Measurements from ENCODE around the gene PRKAR1A.
"Not testable (repeated sequence)": the region's sequence is repeated elsewhere in the genome, so short reads cannot be mapped to it uniquely, and the experiment has no call there.

Gene PRKAR1A

DNA sequence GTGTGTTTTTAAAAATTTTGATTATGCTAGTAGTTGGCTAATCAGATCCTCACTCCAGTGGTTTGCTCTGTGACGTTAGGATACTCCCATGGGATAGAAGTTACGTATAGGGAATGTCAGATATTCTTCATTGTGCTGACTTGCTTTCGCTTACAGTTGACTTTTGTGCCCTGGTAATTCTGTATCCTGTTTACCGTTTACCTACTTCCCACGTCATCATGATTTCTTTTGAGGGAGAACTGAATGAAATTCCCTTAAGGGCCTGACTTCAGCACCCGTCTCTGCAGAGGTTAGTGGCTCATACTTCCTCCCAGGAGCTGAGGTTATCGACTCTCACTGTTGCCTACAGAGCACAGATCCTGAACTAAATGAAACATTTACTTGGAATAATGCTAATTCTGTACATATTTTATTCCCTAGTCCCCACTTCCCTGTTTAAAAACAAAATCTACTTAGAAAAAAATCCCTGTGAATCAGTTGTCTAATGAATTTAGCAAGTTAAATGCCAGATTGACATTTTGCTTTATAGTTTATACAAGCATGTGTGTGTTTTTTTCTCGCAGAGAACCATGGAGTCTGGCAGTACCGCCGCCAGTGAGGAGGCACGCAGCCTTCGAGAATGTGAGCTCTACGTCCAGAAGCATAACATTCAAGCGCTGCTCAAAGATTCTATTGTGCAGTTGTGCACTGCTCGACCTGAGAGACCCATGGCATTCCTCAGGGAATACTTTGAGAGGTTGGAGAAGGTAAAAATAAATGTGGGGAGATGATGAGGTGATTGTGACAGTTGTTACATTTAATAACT is 2.8 kb downstream of the PRKAR1A start:
- ChIA-PET CTCF (interaction anchor here (0.6 kb wide), 2 partner anchors 49 kb away, joined by 3 read pairs; no protein-coding TSS in a partner anchor), POLR2A (no interaction called here)
- no peak for DNase-seq (ENCODE audit: extremely low spot score)
- no peak for TF ChIP-seq NFRKB (IDR thresholded peaks at IDR 0.05)
- TF ChIP-seq SUZ12 (IDR thresholded peaks at IDR 0.05), result no peak
- TF ChIP-seq ELF4 (IDR thresholded peaks at IDR 0.05), result no peak
- no peak for TF ChIP-seq HDGF (IDR thresholded peaks at IDR 0.05; ENCODE audit: borderline replicate concordance)
- no peak for TF ChIP-seq ARNT (IDR thresholded peaks at IDR 0.05)
- no peak for TF ChIP-seq SP1 (IDR thresholded peaks at IDR 0.05)
- no peak for TF ChIP-seq FOXM1 (IDR thresholded peaks at IDR 0.05; ENCODE audit: borderline replicate concordance)

DNA sequence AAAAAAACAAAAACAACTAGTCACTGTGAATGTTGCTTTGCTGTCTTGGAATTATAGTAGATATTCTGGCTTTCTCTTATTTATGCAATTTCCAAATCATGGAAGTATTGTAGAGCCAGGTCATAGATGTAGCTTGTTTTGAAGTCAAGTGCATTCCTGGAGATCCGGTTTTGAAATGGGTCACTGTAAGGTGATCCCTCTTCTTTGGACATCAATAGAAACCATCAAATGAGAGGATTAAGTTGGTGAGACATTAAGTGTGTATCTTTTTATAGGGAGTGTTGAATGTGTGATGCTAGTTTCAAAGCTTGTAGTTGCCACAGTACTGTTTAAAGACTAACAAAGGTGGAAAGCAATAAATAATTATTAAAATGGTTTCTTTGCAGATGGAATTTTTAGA is 4.5 kb downstream of the PRKAR1A start:
- ChIA-PET POLR2A (no interaction called here), CTCF (no interaction called here)
- no peak for DNase-seq (ENCODE audit: extremely low spot score)
- TF ChIP-seq ELF4 (IDR thresholded peaks at IDR 0.05) (no peak), LEF1 (IDR thresholded peaks at IDR 0.05; ENCODE audit: borderline replicate concordance) (no peak), FOXM1 (IDR thresholded peaks at IDR 0.05; ENCODE audit: borderline replicate concordance) (no peak), FOXK2 (IDR thresholded peaks at IDR 0.05) (no peak), SP1 (IDR thresholded peaks at IDR 0.05) (no peak), NFRKB (IDR thresholded peaks at IDR 0.05) (no peak), TARDBP (IDR thresholded peaks at IDR 0.05) (no peak), L3MBTL2 (conservative IDR thresholded peaks at IDR 0.05) (no peak), BHLHE40 (IDR thresholded peaks at IDR 0.05; ENCODE audit: borderline replicate concordance) (no peak)

DNA sequence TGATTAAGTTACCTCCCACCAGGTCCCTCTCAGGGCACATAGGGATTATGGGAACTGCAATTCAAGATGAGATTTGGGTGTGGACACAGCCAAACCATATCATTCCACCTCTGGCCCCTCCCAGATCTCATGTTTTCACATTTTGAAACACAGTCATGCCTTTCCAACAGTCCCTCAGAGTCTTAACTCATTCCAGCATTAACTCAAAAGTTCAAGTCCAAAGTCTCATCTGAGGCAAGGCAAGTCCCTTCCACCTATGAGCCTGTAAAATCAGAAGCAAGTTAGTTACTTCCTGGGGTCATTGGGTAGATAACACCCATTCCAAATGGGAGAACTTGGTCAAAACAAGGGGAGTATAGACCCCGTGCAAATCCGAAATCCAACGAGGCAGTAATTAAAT is 5.4 kb downstream of the PRKAR1A start:
- DNase-seq (ENCODE audit: extremely low spot score); CTCF ChIA-PET; POLR2A ChIA-PET: not testable (repeated sequence)

DNA sequence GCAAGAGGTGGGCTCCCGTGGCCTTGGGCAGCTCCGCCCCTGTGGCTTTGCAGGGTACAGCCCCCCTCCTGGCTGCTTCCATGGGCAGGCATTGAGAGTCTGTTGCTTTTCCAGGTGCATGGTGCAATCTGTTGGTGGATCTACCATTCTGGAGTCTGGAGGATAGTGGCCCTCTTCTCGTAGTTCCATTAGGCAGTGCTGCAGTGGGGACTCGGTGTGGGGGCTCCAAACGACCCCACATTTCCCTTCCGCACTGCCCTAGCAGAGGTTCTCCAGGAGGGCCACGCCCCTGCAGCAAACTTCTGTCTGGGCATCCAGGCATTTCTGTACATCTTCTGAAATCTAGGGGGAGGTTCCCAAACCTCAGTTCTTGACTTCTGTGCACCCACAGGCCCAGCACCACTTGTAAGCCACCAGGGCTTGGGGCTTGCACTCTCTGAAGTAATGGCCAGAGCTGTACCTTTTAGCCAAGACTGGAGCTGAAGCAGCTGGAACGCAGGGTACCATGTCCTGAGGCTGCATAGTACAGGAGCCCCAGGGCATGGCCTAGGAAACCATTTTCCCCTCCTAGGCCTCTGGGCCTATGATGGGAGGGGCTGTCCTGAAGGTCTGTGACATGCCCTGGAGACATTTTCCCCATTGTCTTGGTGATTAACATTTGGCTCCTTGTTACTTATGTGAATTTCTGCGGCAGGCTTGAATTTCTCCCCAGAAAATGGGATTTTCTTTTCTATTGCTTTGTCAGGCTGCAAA is 6.0 kb downstream of the PRKAR1A start:
- no peak for DNase-seq (ENCODE audit: extremely low spot score)
- CTCF ChIA-PET, result no interaction called here
- POLR2A ChIA-PET, result no interaction called here
- TF ChIP-seq FOXM1 (IDR thresholded peaks at IDR 0.05; ENCODE audit: borderline replicate concordance) (no peak), NFRKB (IDR thresholded peaks at IDR 0.05) (no peak), HDGF (IDR thresholded peaks at IDR 0.05; ENCODE audit: borderline replicate concordance) (no peak), L3MBTL2 (conservative IDR thresholded peaks at IDR 0.05) (no peak), BHLHE40 (IDR thresholded peaks at IDR 0.05; ENCODE audit: borderline replicate concordance) (no peak), ELF4 (IDR thresholded peaks at IDR 0.05) (no peak), LEF1 (IDR thresholded peaks at IDR 0.05; ENCODE audit: borderline replicate concordance) (no peak), SP1 (IDR thresholded peaks at IDR 0.05) (no peak), ARNT (IDR thresholded peaks at IDR 0.05) (no peak), ZNF384 (IDR thresholded peaks at IDR 0.05) (no peak)

DNA sequence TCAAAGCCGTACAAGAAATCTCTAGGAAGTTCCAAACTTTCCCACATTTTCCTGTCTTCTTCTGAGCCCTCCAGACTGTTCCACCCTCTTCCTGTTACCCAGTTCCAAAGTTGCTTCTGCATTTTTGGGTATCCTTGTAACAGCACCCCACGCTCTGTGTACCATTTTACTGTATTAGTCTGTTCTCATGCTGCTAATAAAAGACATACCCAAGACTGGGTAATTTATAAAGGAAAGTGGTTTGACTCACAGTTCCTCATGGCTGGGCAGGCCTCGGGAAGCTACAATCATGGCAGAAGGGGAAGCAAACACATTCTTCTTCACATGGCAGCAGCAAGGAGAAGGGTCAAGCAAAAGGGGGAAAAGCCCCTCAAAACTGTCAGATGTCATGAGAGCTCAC is 6.8 kb downstream of the PRKAR1A start:
- CTCF ChIA-PET; POLR2A ChIA-PET; DNase-seq (ENCODE audit: extremely low spot score): not testable (repeated sequence)

DNA sequence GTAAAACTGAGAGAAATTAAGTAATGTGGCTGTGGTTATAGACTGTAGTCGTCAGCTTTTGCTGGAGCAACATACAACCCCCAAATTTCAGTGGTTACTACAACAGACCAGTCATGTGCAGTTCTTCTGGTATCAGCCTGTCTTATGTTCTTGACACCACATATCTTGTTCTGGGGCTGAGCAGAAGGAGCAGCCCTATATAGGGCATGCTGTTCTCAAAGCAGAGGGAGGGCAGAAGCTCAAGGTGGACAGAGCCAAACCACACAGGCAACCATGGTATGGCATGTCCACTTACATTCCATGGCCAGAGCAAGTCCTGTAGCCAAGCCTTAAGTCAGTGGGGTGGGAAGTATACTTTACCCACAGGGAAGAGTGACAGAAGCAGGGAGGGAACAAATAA is 7.7 kb downstream of the PRKAR1A start:
- ChIA-PET CTCF (no interaction called here), POLR2A (no interaction called here)
- TF ChIP-seq ZNF384 (IDR thresholded peaks at IDR 0.05), result no peak
- TF ChIP-seq FOXK2 (IDR thresholded peaks at IDR 0.05), result no peak
- TF ChIP-seq, protein P1, sequence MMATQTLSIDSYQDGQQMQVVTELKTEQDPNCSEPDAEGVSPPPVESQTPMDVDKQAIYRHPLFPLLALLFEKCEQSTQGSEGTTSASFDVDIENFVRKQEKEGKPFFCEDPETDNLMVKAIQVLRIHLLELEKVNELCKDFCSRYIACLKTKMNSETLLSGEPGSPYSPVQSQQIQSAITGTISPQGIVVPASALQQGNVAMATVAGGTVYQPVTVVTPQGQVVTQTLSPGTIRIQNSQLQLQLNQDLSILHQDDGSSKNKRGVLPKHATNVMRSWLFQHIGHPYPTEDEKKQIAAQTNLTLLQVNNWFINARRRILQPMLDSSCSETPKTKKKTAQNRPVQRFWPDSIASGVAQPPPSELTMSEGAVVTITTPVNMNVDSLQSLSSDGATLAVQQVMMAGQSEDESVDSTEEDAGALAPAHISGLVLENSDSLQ (IDR thresholded peaks at IDR 0.05), result no peak
- TF ChIP-seq FOXA1 (IDR thresholded peaks at IDR 0.05), result no peak
- no peak for TF ChIP-seq L3MBTL2 (conservative IDR thresholded peaks at IDR 0.05)
- TF ChIP-seq BHLHE40 (IDR thresholded peaks at IDR 0.05; ENCODE audit: borderline replicate concordance), result no peak
- TF ChIP-seq ELF4 (IDR thresholded peaks at IDR 0.05), result no peak
- DNase-seq (ENCODE audit: extremely low spot score), result no peak

DNA sequence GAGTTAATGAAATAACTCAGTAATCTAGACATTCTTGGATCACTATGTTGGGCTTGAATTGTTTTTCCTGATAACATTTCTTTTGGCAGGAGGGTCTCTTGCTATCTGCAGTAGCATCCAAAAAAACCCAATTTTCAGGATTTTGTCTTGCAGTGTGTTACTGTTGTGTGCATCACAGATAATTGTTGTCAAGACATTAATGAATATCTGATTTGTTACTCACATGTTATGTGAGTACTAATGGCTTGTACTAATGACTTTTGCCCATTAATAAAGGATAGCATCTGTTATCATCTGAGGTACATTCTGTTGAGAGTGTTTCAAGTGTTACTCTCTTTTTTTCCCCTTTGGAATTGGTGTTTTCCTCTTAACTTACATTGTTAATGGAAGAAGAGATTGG is 10.0 kb downstream of the PRKAR1A start:
- no peak for TF ChIP-seq HDGF (IDR thresholded peaks at IDR 0.05; ENCODE audit: borderline replicate concordance)
- TF ChIP-seq CTBP1 (IDR thresholded peaks at IDR 0.05; ENCODE audit: borderline replicate concordance), result no peak
- TF ChIP-seq ARNT (IDR thresholded peaks at IDR 0.05), result no peak
- no peak for TF ChIP-seq TARDBP (IDR thresholded peaks at IDR 0.05)
- no peak for DNase-seq (ENCODE audit: extremely low spot score)
- ChIA-PET CTCF (no interaction called here), POLR2A (no interaction called here)

DNA sequence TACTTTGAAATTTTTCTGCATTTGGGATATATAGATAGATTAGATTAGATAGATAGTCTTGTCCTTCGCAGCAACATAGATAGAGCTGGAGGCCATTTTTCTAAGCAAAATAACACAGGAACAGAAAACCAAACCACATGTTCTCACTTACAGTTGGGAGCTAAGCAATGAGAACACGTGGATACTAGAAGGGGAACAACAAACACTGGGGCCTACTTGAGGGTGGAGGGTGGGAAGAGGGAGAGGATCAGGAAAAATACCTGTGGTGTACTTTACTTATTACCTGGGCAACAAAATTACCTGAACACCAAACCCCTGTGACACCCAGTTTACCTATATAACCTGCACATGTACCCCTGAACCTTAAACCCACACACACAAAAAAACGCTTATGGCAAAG is 14.3 kb downstream of the PRKAR1A start:
- POLR2A ChIA-PET, result no interaction called here
- TF ChIP-seq SP1 (IDR thresholded peaks at IDR 0.05) (no peak), HDGF (IDR thresholded peaks at IDR 0.05; ENCODE audit: borderline replicate concordance) (no peak), ELF4 (IDR thresholded peaks at IDR 0.05) (no peak), SUZ12 (IDR thresholded peaks at IDR 0.05) (no peak), BHLHE40 (IDR thresholded peaks at IDR 0.05; ENCODE audit: borderline replicate concordance) (no peak), ARNT (IDR thresholded peaks at IDR 0.05) (no peak), FOXA1 (IDR thresholded peaks at IDR 0.05) (no peak)
- TF ChIP-seq, protein P1 (IDR thresholded peaks at IDR 0.05), result no peak
- DNase-seq (ENCODE audit: extremely low spot score), result no peak
- CTCF ChIA-PET, result no interaction called here
